Right lobe of liver (tissue), 4 donors: ENCODE data around the gene OAS1.

Experiments
- POLR2A ChIP-seq: fragments of 450-650 bp; IDR thresholded peaks from one replicate; pipeline ENCODE4 v1.6.1; 2017; ENCODE audit warnings: antibody characterized with exemption, mild to moderate bottlenecking
- TF ChIP-seq, protein P1 (sequence below), 4 donors: fragments of 200-600 bp in 3 of 4; fragments of 450-650 bp in 1 of 4; IDR thresholded peaks; one replicate each; pipeline versions ENCODE4 v1.5.1 to v1.8.0; 2016 to 2022; ENCODE audit warnings: antibody characterized with exemption in 4 of 4, mild to moderate bottlenecking in 2 of 4
- donor health status: DM: no; HTN: no; CAD: no.
- donor health status: DM: no; HTN: no; CAD: no.
- donor health status: DM: no; HTN: yes; CAD: no.

DNA sequence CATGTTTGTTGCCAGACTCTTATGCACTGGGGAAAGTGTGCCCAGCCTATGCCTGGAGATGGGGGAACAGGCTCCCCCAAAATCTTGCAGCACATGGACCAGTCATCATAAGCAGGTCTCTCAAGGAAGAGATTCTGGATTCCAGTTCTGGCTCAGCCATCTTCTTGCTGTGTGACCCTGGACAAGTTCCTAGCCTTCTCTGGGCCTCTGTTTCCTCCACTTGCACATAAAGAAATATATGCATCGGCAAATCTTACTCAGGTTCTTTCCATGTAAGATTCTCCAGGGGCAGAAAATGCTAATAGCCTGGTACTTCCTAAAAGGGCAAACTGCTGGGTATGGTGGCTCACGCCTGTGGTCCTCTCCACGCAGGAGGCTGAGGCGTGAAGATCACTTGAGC lies 38.8 kb downstream of the OAS1 start:
- TF ChIP-seq, protein P1, sequence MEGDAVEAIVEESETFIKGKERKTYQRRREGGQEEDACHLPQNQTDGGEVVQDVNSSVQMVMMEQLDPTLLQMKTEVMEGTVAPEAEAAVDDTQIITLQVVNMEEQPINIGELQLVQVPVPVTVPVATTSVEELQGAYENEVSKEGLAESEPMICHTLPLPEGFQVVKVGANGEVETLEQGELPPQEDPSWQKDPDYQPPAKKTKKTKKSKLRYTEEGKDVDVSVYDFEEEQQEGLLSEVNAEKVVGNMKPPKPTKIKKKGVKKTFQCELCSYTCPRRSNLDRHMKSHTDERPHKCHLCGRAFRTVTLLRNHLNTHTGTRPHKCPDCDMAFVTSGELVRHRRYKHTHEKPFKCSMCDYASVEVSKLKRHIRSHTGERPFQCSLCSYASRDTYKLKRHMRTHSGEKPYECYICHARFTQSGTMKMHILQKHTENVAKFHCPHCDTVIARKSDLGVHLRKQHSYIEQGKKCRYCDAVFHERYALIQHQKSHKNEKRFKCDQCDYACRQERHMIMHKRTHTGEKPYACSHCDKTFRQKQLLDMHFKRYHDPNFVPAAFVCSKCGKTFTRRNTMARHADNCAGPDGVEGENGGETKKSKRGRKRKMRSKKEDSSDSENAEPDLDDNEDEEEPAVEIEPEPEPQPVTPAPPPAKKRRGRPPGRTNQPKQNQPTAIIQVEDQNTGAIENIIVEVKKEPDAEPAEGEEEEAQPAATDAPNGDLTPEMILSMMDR (IDR thresholded peaks at IDR 0.05) = no peak
- TF ChIP-seq POLR2A = no peak
